ENCODE results near the gene KIAA1755.

DNA sequence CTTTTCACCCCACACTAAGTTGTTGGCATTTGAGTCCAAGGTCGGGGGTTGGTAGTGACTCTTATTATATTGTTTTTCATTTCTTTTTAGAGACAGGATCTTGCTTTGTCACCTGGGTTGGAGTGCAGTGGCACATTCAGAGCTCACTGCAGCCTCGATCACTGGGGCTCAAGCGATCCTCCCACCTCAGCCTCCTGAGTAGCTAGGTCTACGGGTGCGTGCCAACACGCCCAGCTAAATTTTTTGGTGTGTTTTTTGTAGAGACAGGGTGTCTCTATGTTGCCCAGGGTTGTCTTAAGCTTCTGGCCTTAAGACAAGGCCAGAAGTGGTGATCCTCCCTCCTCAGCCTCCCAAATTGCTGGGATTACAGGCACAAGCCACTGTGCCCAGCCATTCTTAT, 70.4 kb downstream of the KIAA1755 start:
- TF ChIP-seq, protein P1, sequence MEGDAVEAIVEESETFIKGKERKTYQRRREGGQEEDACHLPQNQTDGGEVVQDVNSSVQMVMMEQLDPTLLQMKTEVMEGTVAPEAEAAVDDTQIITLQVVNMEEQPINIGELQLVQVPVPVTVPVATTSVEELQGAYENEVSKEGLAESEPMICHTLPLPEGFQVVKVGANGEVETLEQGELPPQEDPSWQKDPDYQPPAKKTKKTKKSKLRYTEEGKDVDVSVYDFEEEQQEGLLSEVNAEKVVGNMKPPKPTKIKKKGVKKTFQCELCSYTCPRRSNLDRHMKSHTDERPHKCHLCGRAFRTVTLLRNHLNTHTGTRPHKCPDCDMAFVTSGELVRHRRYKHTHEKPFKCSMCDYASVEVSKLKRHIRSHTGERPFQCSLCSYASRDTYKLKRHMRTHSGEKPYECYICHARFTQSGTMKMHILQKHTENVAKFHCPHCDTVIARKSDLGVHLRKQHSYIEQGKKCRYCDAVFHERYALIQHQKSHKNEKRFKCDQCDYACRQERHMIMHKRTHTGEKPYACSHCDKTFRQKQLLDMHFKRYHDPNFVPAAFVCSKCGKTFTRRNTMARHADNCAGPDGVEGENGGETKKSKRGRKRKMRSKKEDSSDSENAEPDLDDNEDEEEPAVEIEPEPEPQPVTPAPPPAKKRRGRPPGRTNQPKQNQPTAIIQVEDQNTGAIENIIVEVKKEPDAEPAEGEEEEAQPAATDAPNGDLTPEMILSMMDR (IDR thresholded peaks at IDR 0.05 in 8 of 11, conservative IDR thresholded peaks at IDR 0.05 in 3 of 11): no peak
- TF ChIP-seq POLR2A (IDR thresholded peaks at IDR 0.05) (no peak), POLR2AphosphoS5 (IDR thresholded peaks at IDR 0.05) (no peak)

All from spleen (tissue), 7 donors.